Suppressor macrophage treated with lipopolysaccharide for 1 hour (primary cell): Measurements from ENCODE around the gene OR9G4.

Experiments used
- DNase-seq, 3 donors: peaks; one replicate each; pipeline ENCODE4 v3.0.0-alpha.2; 2020 to 2022

Gene OR9G4

DNA sequence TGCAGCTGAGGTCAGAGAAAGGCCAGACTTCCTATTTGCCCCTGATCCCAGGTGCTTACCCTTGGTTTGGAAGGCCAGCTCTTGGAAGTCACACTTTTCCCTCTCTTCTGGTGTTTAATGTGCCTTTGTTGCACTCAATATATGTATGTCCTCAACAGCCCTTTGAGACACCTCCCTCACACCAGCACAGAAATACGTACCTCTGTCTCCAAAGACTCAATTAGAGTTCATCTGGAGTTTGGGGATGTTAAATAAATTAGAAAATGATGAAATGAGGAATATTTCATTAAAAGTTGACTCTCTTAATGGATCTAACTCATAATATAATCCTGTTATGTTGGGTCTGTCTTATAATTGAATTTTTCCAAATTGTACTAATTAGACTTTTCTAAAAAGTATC lies at the start of gene OR9G4:
Gene OR9G4 (minus strand): TSS at position 101 of the 400 bp plus-strand sequence. CDS start 4,931 bp downstream, outside the sequence.
- no peak for DNase-seq

DNA sequence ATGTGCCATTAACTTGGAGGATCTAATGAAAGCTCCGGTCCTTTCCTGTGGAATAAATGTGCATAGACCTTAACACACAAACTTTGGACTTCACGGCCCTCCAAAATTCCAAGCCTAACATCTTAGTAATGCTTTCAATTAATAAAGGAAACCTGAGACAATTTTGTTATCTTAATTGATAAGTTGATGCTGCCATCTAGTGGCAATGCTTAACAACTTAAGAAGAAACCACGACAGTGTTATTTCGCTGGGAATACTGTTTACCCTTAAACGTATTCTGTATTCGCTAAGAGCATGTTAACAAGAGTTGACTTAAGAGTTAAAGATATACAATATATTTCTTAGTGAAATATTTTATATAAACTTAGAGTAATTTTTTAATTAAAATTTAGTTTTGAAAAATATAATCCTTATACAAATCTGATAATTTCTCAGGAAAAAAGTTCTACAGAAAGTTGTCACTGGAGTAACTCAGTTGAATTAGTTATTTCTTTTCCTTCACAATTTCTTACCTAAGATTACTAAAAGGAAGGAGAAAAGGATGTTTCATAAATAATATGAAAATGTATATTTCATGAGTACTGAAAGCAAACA lies 35.0 kb upstream of the OR9G4 start:
- DNase-seq, result peak; percentile 58 to 76 (median 69)

DNA sequence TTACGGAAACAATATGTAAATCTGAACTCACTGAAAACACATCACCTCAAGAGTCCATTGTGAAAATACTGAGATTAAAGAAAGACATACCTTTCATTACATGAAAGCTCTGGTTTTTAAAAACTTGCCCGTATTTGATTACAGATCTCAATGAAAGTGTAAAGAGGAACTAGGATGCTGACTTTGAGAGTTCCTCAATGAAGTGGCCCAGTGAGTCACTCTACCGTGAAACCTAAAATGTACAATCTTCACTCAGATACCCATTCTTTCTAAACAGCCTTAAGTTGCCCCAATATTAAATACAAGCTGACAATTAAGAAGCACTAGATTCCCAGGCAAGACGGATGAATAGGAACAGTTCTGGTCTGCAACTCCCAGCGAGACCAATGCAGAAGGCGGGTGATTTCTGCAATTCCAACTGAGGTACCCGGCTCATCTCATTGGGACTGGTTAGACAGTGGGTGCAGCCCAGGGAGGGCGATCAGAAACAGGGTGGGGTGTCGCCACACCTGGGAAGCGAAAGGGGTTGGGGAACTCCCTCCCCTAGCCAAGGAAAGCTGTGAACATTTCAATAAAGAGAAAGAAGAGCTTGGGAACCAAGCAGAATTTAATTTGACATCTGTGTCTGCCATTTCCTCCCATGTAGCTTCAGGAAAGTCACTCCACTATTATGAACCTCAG lies 33.8 kb upstream of the OR9G4 start:
- DNase-seq, result peak in 2 of 3 donors; percentile 17 to 18

DNA sequence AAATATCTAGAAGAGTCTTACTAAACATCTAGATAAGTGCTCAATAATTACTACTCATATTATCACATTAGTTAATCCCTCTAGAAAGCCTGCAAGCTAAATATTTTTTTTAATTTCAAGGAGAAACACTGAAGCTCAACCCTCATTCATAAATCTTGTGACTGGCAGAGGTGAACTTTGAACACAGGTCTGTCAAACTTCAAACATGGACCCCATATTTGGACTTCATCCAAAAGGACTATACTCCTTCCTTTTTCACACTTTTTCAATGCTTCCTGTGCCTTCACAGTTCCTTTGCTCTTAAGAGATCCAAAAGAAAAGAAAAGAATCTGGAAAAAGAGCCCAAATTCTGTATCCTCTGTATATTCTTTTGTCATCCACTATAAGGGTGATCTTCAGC lies 28.3 kb upstream of the OR9G4 start:
- DNase-seq, result no peak

DNA sequence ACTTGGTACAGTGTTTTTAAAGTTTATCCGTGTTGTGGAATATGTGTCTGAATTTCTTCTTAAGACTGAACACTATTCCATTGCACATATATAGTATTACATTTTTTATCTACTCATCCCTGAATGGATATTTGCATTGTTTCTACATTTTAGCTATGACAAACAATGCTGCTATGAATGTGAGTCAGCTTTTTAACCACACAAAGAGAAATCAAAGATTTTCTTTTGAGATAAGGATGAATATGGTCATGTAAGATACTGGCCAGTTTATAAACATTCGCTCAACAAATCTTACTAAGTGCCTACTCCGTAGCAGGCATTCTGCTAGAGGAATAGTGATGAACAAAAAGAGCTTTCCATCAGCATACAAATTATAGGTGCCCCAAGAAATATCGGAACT lies 16.5 kb upstream of the OR9G4 start:
- DNase-seq, result no peak

DNA sequence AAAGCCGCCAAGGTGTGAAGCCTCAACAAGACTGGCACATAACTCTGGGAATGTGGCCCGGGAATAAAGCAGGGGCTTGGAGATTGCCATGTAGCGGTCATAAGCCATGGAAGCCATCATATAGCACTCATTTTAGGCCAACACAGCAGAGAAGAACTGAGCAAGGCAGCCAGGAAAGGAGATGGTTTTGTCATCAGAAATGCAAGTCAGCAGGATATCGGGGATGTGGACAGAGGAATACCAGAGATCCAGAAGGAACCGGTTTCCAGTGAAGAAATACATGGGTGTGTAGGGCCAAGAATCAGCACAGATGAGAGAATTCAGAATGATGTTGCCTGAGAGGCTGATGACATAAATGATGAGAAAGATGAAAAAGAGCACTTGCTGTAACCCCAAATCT lies 3.0 kb upstream of the OR9G4 start:
- DNase-seq, result no peak

DNA sequence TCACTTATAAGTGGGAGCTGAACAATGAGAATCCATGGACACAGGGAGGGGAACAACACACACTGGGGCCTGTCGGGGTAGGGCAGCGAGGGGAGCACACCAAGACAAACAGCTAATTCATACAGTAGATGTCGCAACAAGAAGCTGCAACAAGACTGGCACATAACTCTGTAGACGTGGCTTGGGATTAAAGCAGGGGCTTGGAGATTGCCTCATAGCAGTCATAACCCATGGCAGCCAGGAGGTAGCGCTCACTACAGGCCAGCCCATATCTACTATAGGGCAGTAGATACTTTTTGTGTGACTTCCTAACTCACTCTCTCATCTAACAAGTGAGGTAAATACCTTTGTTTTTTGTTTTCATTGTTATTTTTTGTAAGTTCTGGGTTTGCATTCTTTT lies 1.7 kb upstream of the OR9G4 start:
- no peak for DNase-seq

DNA sequence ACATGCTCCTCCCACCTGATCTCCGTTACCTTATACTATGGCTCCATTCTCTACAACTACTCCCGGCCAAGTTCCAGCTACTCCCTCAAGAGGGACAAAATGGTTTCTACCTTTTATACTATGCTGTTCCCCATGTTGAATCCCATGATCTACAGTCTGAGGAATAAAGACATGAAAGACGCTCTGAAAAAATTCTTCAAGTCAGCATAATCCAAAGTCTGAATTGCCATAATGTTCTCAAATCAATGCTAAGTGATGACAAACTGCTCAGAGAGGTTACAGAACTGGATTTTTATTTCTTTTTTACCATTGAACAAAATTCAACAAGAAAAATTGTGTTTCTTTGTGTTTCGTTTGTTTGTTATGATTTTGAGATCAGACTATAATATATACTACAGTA lies 7.6 kb downstream of the OR9G4 start:
- DNase-seq, result no peak

DNA sequence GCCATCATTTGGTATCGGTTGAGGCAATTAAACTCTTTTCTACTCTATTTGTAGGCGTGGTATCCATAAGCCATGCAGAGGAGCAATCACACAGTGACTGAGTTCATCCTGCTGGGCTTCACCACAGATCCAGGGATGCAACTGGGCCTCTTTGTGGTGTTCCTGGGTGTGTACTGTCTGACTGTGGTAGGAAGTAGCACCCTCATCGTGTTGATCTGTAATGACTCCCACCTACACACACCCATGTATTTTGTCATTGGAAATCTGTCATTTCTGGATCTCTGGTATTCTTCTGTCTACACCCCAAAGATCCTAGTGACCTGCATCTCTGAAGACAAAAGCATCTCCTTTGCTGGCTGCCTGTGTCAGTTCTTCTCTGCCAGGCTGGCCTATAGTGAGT lies 8.4 kb downstream of the OR9G4 start:
- DNase-seq, result no peak

DNA sequence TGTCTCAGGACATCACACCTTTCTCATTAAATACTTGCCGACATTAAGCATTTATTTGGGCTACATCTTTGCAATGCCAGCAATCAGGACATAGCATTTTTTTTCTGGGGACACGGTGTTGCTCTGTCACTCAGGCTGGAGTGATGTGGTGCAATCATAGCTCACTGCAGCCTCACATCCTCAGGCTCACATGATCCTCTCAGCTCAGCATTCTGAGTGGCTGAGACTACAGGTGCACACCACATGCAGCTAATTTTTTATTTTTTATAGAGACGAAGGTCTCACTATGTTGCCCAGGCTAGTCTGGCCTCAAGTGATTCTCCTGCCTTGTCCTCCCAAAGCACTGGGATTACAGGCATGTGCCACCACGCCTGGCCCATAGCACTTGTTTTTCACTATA lies 28.0 kb downstream of the OR9G4 start:
- no peak for DNase-seq

DNA sequence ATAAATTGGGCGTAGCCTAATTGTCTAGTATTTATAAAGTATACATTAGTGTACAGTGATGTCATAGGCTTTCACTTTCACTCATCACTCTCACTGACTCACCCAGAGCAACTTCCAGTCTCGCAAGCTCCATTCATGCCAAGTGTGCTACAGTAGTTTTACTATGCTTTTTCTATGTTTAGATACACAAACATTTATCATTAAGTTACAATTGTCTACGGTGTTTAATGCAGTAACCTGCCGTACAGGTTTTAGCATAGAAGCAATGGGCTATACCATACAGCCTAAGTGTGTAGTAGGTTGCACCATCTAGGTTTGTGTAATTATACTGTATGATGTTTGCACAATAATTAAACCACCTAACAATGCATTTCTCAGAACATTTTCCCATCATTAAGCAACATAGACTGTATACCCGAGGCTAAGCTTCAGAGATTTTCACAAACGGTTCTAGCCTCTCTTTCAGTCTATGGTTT lies 32.1 kb downstream of the OR9G4 start:
- DNase-seq, result no peak

DNA sequence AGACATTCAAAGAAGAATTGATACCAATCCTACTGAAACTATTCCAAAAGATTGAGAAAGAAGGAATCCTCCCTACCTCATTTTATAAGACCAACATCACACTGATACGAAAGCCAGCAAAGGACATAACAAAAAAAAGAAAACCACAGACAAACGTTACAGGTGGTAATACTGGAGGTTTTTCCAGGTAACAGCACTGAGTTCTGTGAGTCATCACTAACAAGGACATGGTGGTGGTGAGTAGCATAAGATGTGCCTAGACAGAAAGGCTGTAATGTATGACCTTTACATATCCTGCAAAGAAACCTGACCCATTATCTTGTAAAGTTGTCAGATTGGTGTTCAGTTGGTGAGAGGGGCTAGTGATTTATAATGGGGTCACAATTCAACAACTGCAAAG lies 34.3 kb downstream of the OR9G4 start:
- no peak for DNase-seq

DNA sequence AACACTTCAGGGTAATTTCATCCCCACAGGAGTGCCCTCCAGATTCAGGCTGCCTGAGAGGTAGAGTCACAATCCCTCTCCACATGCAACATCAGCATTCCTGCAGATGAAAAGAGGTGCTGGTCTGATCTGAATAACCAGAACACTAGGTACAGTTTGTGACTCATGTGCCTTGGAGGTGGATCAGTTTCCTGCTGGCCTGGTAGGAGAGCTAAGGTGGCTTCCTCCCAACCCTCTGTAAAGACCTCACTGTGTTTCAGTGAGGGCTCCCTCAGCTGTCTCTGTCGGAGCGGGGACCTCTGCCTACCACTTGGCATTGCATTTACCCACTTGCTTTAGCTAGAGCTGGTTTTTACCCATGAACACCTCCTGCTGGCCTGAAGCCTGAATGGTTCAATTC lies 42.0 kb downstream of the OR9G4 start:
- DNase-seq, result no peak

DNA sequence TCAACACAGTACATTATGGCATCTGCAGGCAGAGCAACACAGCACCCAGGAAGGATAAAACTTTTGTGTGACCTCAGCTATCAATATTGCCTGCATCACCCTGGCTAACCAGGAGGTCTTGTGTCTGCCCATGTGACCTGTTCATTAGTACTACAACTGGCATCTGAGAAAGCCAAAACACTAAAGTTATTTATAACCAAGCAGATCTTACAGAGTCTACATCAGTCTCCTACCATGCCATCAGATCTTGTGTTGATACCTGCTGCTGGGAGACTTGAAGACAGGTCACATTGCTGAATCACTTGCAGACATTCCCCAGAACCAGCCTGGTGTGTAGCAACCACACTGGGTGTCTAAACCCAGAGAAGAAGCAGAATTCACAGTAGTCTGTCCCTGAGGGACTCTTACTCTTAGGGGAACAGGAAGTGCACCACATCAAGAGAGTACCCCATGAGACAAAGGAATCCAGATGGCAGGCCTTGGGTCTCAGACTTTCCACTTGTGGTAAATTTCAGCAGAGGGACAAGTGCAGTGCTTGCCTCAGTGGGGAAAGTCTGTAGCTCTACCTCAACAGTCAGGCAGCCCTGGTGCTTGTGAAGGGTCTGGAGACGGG lies 42.6 kb downstream of the OR9G4 start:
- DNase-seq, result no peak

DNA sequence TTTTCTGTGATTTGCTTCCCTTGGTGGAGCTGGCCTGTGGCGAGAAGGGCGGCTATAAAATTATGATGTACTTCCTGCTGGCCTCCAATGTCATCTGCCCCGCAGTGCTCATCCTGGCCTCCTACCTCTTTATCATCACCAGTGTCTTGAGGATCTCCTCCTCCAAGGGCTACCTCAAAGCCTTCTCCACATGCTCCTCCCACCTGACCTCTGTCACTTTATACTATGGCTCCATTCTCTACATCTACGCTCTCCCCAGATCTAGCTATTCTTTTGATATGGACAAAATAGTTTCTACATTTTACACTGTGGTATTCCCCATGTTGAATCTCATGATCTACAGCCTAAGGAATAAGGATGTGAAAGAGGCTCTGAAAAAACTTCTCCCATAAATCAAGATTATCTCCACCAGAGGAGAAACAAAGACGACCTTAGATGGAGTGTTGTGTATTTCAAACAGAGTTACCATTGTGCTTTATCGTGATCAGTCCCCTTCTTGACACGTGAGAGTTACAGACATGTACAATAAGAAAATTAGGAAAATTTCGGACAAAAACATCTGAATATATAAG lies 47.5 kb downstream of the OR9G4 start:
- no peak for DNase-seq

DNA sequence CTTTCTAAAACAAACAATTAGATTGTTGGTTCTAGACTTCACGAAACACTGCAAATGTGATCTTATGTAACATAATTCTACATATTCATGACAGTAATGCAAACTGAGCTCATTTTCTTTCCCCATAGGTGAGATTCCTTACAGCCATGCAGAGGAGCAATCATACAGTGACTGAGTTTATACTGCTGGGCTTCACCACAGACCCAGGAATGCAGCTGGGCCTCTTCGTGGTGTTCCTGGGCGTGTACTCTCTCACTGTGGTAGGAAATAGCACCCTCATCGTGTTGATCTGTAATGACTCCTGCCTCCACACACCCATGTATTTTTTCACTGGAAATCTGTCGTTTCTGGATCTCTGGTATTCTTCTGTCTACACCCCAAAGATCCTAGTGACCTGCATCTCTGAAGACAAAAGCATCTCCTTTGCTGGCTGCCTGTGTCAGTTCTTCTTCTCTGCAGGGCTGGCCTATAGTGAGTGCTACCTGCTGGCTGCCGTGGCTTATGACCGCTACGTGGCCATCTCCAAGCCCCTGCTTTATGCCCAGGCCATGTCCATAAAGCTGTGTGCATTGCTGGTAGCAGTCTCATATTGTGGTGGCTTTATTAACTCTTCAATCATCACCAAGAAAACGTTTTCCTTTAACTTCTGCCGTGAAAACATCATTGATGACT lies 48.1 kb downstream of the OR9G4 start:
- no peak for DNase-seq

DNA sequence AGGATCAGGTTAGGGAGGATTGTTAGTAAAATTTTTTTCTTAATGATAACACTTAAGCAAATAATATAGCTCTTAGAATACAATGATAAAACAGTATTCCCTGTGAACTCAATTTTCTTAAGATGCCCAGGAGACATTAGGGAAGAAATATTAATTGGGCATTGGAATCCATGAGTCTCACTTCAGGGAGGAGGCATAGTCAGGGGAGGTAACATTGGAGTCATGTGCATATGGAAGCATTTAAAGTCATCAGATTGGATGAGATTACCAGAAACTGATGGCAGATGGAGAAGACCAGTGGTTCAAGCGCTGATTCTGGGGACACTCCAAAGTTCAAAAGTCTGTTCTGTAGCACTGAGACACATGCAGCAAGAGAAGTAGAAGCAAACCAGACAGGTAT lies 49.7 kb downstream of the OR9G4 start, which contains the start of gene OR9G1:
Gene OR9G1 (plus strand): TSS at position 301 of the 400 bp plus-strand sequence. CDS start 1,293 bp downstream, outside the sequence.
- no peak for DNase-seq

DNA sequence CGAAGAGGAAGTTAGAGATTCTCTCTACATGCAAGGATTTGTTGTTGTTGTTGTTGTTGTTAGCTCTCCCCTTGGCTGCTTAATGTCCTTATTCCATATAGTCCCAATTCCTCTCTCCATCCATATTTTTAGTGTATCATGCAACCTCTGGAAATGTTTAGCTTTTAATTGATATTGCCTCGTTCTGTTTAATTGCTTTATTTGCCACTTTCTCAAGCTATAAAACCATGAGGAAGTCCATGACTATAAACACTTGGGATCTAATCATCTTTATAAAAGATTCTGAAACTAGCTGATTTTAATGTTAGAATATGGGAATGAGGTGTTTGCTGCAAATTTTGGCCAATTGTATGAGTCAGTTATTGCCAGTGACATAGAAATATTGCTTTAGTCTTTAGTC lies 55.1 kb downstream of the OR9G4 start:
- no peak for DNase-seq
